Liver (tissue), 9 donors: ENCODE measurements around the gene ENG. TPM values are rescaled to one million over a fixed set of nuclear protein-coding genes. Genes with fewer than 3 reads are reported as not detected.

Experiments
- DNase-seq: peaks from one replicate; pipeline ENCODE4 v3.0.0-alpha.2; 2017; ENCODE audit warnings: low spot score
- H3K27ac ChIP-seq, 2 donors: one replicate each; pipeline ENCODE4 v1.7.0; 2013; ENCODE audit warnings: inconsistent platforms in 2 of 2, low read length in 2 of 2, control low read depth in 1 of 2, low read depth in 1 of 2, mild to moderate bottlenecking in 1 of 2
- H3K27me3 ChIP-seq, 4 donors: one replicate each; pipeline versions ENCODE4 v1.6.1 to v1.7.0; 2013; ENCODE audit warnings: low read length in 3 of 4, inconsistent platforms in 1 of 4, mild to moderate bottlenecking in 1 of 4, moderate library complexity in 1 of 4; ENCODE audit not compliant: control insufficient read depth in 4 of 4, insufficient read depth in 4 of 4
- H3K36me3 ChIP-seq, 4 donors: one replicate each; pipeline versions ENCODE4 v1.6.1 to v1.7.0; 2013; ENCODE audit warnings: low read length in 3 of 4, mild to moderate bottlenecking in 3 of 4, low read depth in 1 of 4, moderate library complexity in 1 of 4; ENCODE audit not compliant: control insufficient read depth in 4 of 4, insufficient read depth in 3 of 4
- H3K4me1 ChIP-seq, 4 donors: one replicate each; pipeline versions ENCODE4 v1.6.1 to v1.7.0; 2013; ENCODE audit warnings: low read length in 3 of 4, mild to moderate bottlenecking in 3 of 4, moderate library complexity in 1 of 4; ENCODE audit not compliant: control insufficient read depth in 4 of 4, insufficient read depth in 4 of 4
- H3K4me3 ChIP-seq, 3 donors: one replicate each; pipeline versions ENCODE4 v1.6.1 to v1.7.0; 2013; ENCODE audit warnings: low read length in 3 of 3, control low read depth in 1 of 3, low read depth in 1 of 3, mild to moderate bottlenecking in 1 of 3
- H3K9ac ChIP-seq, 2 donors: one replicate each; pipeline ENCODE4 v1.7.0; 2013; ENCODE audit warnings: low read length in 2 of 2, mild to moderate bottlenecking in 2 of 2, moderate library complexity in 2 of 2, control low read depth in 1 of 2, low read depth in 1 of 2
- H3K9me3 ChIP-seq, 4 donors: one replicate each; pipeline versions ENCODE4 v1.6.1 to v1.7.0; 2013; ENCODE audit warnings: low read length in 3 of 4; ENCODE audit not compliant: control insufficient read depth in 4 of 4
- ATF3 ChIP-seq: IDR thresholded peaks from 2 replicates; pipeline ENCODE4 v1.6.1; 2016; ENCODE audit warnings: antibody characterized with exemption
- CTCF ChIP-seq: fragments of 150-350 bp; IDR thresholded peaks from 2 replicates; pipeline ENCODE4 v1.5.1; 2017; ENCODE audit warnings: improper control_type of control experiment, low read depth, low read length; ENCODE audit not compliant: missing input control
- EGR1 ChIP-seq, 2 donors: IDR thresholded peaks; 2 replicates each; pipeline ENCODE4 v1.6.1; 2016 to 2018; ENCODE audit warnings: antibody characterized with exemption in 2 of 2, low read depth in 2 of 2
- FOXA1 ChIP-seq: IDR thresholded peaks from 2 replicates; pipeline ENCODE4 v1.6.1; 2016; ENCODE audit warnings: antibody characterized with exemption
- FOXA2 ChIP-seq: IDR thresholded peaks from 2 replicates; pipeline ENCODE4 v1.6.1; 2016; ENCODE audit warnings: antibody characterized with exemption
- GABPA ChIP-seq, 2 donors: IDR thresholded peaks in 1 of 2; conservative IDR thresholded peaks in 1 of 2; 2 replicates each; pipeline ENCODE4 v1.6.1; 2016; ENCODE audit warnings: antibody characterized with exemption in 2 of 2, mild to moderate bottlenecking in 1 of 2, moderate library complexity in 1 of 2
- HNF4A ChIP-seq, 2 donors: conservative IDR thresholded peaks; 2 replicates each; pipeline ENCODE4 v1.6.1; 2016; ENCODE audit warnings: antibody characterized with exemption in 2 of 2, mild to moderate bottlenecking in 2 of 2
- HNF4G ChIP-seq: IDR thresholded peaks from 2 replicates; pipeline ENCODE4 v1.6.1; 2016; ENCODE audit warnings: antibody characterized with exemption
- JUND ChIP-seq, 2 donors: IDR thresholded peaks; 2 replicates each; pipeline ENCODE4 v1.6.1; 2016; ENCODE audit warnings: antibody characterized with exemption in 2 of 2
- MAX ChIP-seq: IDR thresholded peaks from 2 replicates; pipeline ENCODE4 v1.6.1; 2016; ENCODE audit warnings: antibody characterized with exemption
- NR2F2 ChIP-seq: IDR thresholded peaks from 2 replicates; pipeline ENCODE4 v1.6.1; 2016; ENCODE audit warnings: antibody characterized with exemption
- RAD21 ChIP-seq, 2 donors: IDR thresholded peaks; 2 replicates each; pipeline ENCODE4 v1.6.1; 2016; ENCODE audit warnings: antibody characterized with exemption in 2 of 2, mild to moderate bottlenecking in 2 of 2
- REST ChIP-seq: IDR thresholded peaks from 2 replicates; pipeline ENCODE4 v1.6.1; 2016; ENCODE audit warnings: antibody characterized with exemption, mild to moderate bottlenecking
- RXRA ChIP-seq, 2 donors: IDR thresholded peaks; 2 replicates each; pipeline ENCODE4 v1.6.1; 2017 to 2018; ENCODE audit warnings: antibody characterized with exemption in 2 of 2, mild to moderate bottlenecking in 1 of 2
- SP1 ChIP-seq: IDR thresholded peaks from 2 replicates; pipeline ENCODE4 v1.6.1; 2018; ENCODE audit warnings: antibody characterized with exemption, mild to moderate bottlenecking
- TAF1 ChIP-seq: conservative IDR thresholded peaks from 2 replicates; pipeline ENCODE4 v1.6.1; 2016; ENCODE audit warnings: antibody characterized with exemption, mild to moderate bottlenecking
- YY1 ChIP-seq: IDR thresholded peaks from 2 replicates; pipeline ENCODE4 v1.6.1; 2016; ENCODE audit warnings: antibody characterized with exemption, mild to moderate bottlenecking
- ZBTB33 ChIP-seq: IDR thresholded peaks from 2 replicates; pipeline ENCODE4 v1.6.1; 2016; ENCODE audit warnings: antibody characterized with exemption
- whole genome bisulfite sequencing: extraction: QIAGEN DNeasy Blood & Tissue Kit; methylation state at CpG from one replicate; pipeline ENCODE4 v1.1.7; 2013; 5-methylcytosine and 5-hydroxymethylcytosine counted together
- polyA plus RNA-seq, 2 donors: library from polyadenylated mRNA; stranded (reverse) in 1 of 2; unstranded in 1 of 2; fragments of 200-250 nt in 1 of 2; fragments of >200 nt in 1 of 2; fragmentation: Nextera tagmentation in 1 of 2; extraction: Ambion mirVana in 1 of 2; gene quantifications; one replicate each; pipeline versions ENCODE4 v1.2.1 to v1.2.3, GENCODE V29; 2013 to 2015
- total RNA-seq, 2 donors: library from RNA; depleted of rRNA; stranded (reverse); fragments of >200 nt; gene quantifications; one replicate each; pipeline ENCODE4 v1.2.3, GENCODE V29; 2014
- donor health status: healthy.
- donor health status: healthy.
- donor health status: healthy.
- donor health status: healthy.
- donor health status: healthy.

The ENG gene
- total and polyA plus RNA-seq, 4 donors = 12.8 to 91.3 (median 24.2) TPM

GRCh38 chr9:127772603-127773002 lies 81.9 kb downstream of the ENG start:
- no peak for TF ChIP-seq REST
- no peak for TF ChIP-seq RAD21 (IDR thresholded peaks at IDR 0.05)
- TF ChIP-seq GABPA (IDR thresholded peaks at IDR 0.05 in 1 of 2, conservative IDR thresholded peaks at IDR 0.05 in 1 of 2) = no peak
- TF ChIP-seq MAX = no peak
- TF ChIP-seq HNF4G = no peak
- no peak for TF ChIP-seq ZBTB33
- no peak for TF ChIP-seq SP1
- TF ChIP-seq FOXA1 = no peak
- no peak for TF ChIP-seq NR2F2
- TF ChIP-seq HNF4A (conservative IDR thresholded peaks at IDR 0.05) = no peak
- TF ChIP-seq YY1 = no peak
- no peak for TF ChIP-seq CTCF
- no peak for TF ChIP-seq ATF3
- TF ChIP-seq JUND (IDR thresholded peaks at IDR 0.05) = no peak
- no peak for TF ChIP-seq EGR1 (IDR thresholded peaks at IDR 0.05; ENCODE audit: low read depth in 2 of 2)
- TF ChIP-seq TAF1 = no peak
- no peak for TF ChIP-seq FOXA2
- TF ChIP-seq RXRA (IDR thresholded peaks at IDR 0.05) = no peak
- Histone ChIP-seq H3K9me3 (no peaks in the 10 kb centered on the region), H3K4me3 (no peak overlapping the region), H3K4me1 (peaks cover 0 to 10% (median 8%) of the 10 kb centered on the region in 4 donors), H3K9ac (no peak overlapping the region), H3K27ac (no peak overlapping the region), H3K27me3 (no peaks in the 10 kb centered on the region), H3K36me3 (no peaks in the 10 kb centered on the region)
- WGBS = 96% methylated on average over 5 of the region's 5 CpGs
- DNase-seq = no peak
